Measurements from ENCODE around the gene POLR3H. TPM values are rescaled to one million over a fixed set of nuclear protein-coding genes. Genes with fewer than 3 reads are reported as not detected.

POLR3H gene
- polyA plus RNA-seq, 1 donor from 2014 or later, result 28.0 TPM

GRCh38 chr22:41500303-41500702 lies 44.0 kb downstream of the POLR3H start:
- Histone ChIP-seq H3K9me3 (ENCODE audit: low read length) (no peaks in the 10 kb centered on the region), H3K79me2 (replicated peaks; ENCODE audit: insufficient read depth, low read length) (no peaks in the 10 kb centered on the region), H3K4me2 (ENCODE audit: low read length) (no peak overlapping the region), H3K4me3 (ENCODE audit: low read length) (no peak overlapping the region), H3K36me3 (ENCODE audit: insufficient read depth, low read length) (no peaks in the 10 kb centered on the region), H3K9me2 (ENCODE audit: insufficient read depth, low read length) (no peaks in the 10 kb centered on the region), H3K27ac (ENCODE audit: low read length) (no peak overlapping the region), H3K9ac (ENCODE audit: low read length) (no peak overlapping the region), H4K20me1 (ENCODE audit: insufficient read depth) (no peaks in the 10 kb centered on the region), H3K27me3 (ENCODE audit: insufficient read depth, low read depth, low read length) (no peaks in the 10 kb centered on the region), H2AFZ (ENCODE audit: low read depth, low read length) (no peak overlapping the region), H3F3A (ENCODE audit: insufficient read depth, low read length, poor library complexity, severe bottlenecking) (no peaks in the 10 kb centered on the region)
- TF ChIP-seq RAD21 (conservative IDR thresholded peaks at IDR 0.05) (no peak), POLR2AphosphoS5 (IDR thresholded peaks at IDR 0.05) (no peak)

GRCh38 chr22:41499624-41500280 lies 44.5 kb downstream of the POLR3H start:
- Histone ChIP-seq H3K79me2 (replicated peaks; ENCODE audit: insufficient read depth, low read length) (no peaks in the 10 kb centered on the region), H3K9ac (ENCODE audit: low read length) (no peak overlapping the region), H3K9me2 (ENCODE audit: insufficient read depth, low read length) (no peaks in the 10 kb centered on the region), H3K36me3 (ENCODE audit: insufficient read depth, low read length) (no peaks in the 10 kb centered on the region), H3F3A (ENCODE audit: insufficient read depth, low read length, poor library complexity, severe bottlenecking) (no peaks in the 10 kb centered on the region), H2AFZ (ENCODE audit: low read depth, low read length) (no peak overlapping the region), H3K27ac (ENCODE audit: low read length) (no peak overlapping the region), H3K4me3 (ENCODE audit: low read length) (no peak overlapping the region), H3K4me2 (ENCODE audit: low read length) (no peak overlapping the region), H3K9me3 (ENCODE audit: low read length) (no peaks in the 10 kb centered on the region), H4K20me1 (ENCODE audit: insufficient read depth) (no peaks in the 10 kb centered on the region), H3K27me3 (ENCODE audit: insufficient read depth, low read depth, low read length) (no peaks in the 10 kb centered on the region)
- TF ChIP-seq MXI1 (conservative IDR thresholded peaks at IDR 0.05; ENCODE audit: poor library complexity, severe bottlenecking) (no peak), EZH2 (IDR thresholded peaks at IDR 0.05; ENCODE audit: borderline replicate concordance, insufficient read depth, low read length, poor library complexity, severe bottlenecking) (no peak), TAF1 (IDR thresholded peaks at IDR 0.05; ENCODE audit: low read depth) (no peak), SMC3 (conservative IDR thresholded peaks at IDR 0.05; ENCODE audit: poor library complexity) (no peak), REST (IDR thresholded peaks at IDR 0.05; ENCODE audit: borderline replicate concordance) (no peak), RAD21 (conservative IDR thresholded peaks at IDR 0.05) (no peak), EP300 (conservative IDR thresholded peaks at IDR 0.05; ENCODE audit: poor library complexity, severe bottlenecking) (no peak), CTCF (IDR thresholded peaks at IDR 0.05; ENCODE audit: poor library complexity, severe bottlenecking) (no peak), POLR2AphosphoS5 (IDR thresholded peaks at IDR 0.05) (no peak)

All from neural cell (in vitro differentiated cells).